Activated CD8-positive, alpha-beta memory T cell treated with anti-CD3 and anti-CD28 coated beads for 4 hours (primary cell): Measurements from ENCODE around the gene PI4KA.
"Not testable (repeated sequence)": the region's sequence is repeated elsewhere in the genome, so short reads cannot be mapped to it uniquely, and the experiment has no call there.

Source experiments
- DNase-seq, 2 donors: peaks; one replicate each; pipeline ENCODE4 v3.0.0-alpha.2; 2020; ENCODE audit warnings: low read depth in 2 of 2

The PI4KA gene

DNA sequence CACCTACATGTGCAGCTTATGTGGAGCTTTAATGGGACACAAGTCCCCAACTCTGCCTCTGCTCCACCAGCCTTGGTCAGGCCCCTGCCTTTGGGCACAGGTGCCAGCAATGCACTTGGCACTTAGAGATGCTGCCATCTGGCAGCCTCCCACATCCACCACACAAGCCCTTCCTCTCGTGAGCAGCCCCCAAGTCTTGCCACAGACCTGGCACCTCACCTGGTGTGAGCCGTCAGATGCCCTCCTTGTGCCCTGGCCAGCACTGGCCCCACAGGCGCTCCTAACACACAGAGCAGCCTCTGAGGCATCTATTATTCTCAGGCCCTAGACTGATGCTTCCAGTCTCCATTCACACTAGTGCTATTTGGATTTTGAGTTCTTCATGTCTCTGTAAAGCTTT is 109.2 kb downstream of the PI4KA start:
- no peak for DNase-seq

DNA sequence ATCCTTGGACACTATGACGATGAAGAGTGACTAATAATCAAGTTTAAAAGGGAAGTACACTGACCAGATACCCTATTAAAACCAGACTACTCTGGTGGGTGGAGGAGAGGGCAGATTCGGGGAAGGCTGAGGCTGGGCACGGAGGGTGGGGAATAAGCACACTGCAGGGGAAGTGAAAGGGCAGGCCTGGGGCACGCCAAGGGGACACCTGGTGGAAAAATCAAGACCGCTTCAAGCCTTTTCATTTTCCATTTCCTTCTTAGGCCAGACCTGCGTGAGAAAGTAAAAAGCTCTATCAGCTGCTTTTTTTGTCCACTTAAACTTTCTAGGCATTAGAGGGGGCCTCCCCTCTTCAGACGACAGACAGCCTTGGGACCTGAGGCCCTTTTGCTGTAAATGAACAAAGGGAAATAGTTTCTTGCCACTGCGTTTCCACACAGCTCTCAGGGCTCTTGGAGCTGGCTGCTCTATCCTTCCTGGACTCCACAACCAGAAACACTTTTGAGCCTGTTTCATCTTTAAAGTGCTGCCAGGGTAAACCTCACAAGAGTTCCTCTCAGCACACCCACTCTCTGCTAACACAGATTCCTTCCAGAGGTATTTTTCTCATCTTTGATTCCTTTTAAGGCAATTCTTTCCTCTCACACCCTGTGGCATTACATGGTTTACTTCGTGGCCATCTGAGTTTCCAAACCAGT is 109.7 kb downstream of the PI4KA start:
- DNase-seq, result no peak

DNA sequence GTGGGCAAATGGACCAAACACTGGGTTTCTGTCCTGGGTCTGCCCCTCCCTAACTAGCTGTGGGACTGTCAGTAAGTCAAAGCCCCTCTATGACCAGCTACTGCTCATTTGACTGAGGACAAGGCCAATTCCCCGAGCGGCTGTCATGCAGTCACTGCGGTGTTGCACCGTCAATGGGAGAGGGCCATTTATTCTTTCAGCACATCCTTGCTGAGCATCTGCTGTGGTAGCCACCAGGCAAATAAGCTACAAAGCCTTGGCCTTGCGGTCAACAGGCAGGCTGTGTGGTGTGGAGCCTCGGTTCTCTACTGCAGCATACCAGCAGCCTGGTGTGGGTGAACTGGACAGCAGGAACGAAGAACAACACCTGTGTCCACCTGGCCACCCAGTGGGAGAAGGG is 110.5 kb downstream of the PI4KA start:
- DNase-seq, result no peak

DNA sequence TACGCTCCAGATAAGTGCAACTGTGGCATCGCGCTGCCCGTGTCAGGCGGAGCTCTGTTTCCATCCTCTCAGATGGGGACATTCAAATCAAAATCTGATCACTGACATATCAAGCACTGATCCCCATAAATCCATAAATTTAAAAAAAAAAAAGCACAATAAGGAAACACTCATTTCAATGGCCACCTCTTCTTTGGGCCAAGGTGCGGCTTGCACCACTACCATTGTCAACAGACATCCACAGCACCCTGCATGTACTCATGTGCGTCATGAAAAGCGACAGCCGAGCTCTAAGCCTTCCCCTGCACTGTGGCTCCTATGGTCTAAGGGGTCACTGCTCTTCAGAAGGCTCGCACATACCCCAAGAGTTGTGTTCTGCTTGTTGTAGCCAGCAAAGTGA is 111.4 kb downstream of the PI4KA start:
- no peak for DNase-seq

DNA sequence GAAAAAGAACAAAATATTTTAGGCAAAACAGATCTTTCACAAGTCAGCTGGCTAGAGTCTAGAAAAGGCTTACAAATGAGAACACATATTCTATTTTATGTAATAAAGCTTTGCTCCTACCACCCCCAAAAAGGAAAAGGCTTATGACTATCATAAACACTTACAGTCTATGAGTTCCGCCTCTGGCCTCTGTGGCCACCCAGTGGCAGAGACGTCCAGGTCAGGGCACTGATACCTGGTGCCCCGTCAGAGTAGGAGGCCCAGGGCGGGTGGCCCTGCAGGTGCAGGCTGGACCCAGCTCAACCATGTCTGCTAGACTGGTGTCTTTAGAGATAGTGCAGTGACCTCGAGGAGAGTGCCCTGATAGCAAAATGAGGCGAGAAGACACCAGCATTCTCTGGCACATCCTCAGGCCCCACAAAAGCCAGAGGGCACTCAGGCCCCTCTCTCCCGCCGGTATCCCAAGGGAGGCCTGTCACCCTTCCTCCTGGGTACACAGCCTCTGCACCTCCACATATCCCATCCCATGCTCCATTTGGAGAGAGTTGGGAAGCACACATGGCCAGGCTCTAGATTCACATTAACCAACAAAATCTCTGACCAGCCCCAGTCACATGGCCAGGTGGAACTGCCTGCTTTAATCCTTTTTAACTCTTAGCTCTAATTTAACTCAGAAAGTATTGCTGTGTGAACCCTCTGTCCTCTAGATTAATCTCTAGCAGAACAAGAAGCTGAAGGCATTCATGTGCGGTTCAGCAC is 112.0 kb downstream of the PI4KA start:
- no peak for DNase-seq

DNA sequence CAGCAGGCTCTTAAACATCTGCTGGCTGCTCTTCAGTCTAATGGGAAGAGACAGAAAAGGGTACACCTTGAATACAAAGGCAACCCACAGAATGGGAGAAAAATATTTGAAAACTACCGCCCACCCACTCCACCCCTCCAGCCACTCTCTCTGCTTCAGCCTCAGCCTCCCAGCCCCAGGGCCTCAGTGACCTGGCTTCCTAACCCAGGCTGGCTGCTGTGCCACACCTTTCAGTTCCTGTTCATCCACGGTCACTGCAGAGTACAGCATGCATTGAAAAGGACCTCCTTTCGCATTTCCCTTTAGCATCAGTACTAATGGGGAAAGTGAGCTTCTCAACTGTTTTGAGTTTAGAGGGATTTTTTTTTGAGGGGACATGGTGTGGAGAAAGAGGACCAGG is 113.5 kb downstream of the PI4KA start:
- DNase-seq, result no peak

DNA sequence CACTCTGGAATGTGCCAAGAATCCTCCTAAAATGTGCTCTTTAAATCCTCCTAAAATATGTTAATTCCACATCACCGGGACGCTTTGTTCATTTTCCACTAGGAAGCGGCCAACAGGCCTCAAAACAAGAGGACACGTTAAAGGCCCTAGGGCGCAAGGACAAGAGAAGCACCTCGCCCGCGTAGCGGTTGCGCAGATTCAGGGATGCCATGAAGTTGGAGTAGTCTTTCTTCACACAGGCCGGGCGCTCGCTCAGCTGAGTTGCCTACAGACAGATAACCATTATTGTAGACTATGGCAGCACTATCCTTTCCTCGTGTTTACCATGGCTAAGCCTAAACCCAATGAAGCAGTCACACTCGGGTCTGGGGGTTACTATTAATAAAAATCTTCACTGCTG is 114.2 kb downstream of the PI4KA start:
- no peak for DNase-seq

DNA sequence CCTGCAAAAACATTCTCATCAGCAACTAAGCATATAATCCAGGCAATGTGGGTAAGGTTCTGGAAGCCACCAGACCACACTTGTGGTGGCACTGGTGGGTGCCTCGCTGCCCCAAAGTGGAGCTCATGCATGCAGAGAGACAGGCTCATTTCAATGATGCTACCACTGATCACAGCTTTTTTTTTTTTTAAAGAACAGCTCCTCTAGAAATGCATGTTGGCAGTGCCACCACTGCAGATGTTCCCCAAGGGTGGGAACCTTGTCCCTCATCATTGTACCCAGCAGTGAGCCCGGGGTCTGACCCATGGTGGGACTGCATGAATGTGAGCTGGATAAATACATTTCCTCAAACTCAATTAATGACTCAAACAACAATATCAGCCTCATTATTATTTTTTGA is 115.8 kb downstream of the PI4KA start:
- no peak for DNase-seq

DNA sequence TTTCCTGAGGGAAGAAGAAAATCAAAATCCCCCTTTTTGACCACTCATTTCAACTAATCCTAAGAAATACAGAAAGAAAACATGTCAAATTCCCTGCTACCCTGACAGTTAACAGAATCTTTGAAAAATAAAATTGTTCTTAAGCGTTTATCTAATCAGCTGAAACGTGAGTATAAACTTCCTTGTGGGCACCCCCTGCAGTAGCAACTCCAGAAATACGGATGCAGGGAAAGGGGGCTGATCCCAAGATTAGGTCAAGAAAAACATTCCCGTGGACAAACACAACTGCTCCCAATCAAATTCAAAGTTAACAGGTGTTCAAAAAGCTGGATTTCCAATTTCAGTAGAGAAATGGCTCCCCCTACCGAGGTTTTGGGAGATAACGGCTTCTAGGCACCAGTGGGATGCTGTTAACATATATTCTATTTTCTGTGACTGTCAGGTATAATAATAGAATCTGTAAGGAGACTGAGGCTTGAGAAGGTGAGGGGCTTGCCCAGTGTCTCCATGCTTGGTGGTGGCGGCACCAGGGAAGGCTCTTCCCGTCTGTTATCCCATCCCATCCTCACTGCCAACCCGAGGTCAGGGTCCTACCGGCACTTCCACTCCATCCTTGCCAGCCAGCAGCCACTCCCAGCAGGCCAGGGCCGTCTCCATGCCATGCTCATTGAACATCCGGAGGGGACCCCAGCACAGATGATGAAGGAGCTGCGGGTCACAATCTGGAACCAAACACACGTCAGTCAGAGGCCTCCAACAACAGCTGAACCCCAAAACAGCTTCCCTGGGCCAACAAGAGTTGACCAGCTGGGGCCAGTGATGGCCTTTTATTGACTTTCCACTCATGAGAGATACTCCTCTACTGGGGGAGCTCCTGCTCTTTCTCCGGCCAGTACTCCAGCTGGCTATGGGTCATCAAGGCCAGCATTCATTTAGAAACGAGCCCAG is 116.7 kb downstream of the PI4KA start:
- no peak for DNase-seq

DNA sequence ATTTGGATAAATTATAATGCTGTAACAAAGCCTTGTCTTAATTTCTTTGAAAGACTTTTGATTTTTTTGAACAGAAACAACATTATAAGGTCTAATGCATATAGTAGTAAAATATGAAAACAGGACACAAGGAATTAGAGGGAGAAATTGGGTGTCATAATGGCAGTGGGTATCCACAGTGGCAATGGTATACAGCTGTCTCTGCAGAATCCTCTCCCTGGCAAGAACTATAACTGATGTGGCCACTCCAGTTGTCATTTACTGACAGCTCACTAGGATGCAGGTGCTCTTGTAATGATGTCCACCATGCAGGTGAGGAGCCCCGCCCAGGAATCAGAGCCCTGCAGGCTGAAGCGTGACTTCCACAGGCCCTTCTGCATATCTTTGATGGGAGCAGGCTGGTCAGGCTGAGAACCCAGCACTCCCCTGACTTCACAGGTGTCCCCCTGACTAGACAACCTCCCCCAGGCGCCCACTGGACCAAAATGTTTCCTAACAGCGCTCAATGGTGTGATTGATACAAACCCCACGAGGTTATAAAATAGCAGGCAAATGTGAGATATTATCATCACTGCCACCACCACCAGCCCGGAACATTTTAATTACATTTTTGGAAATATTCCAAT is 117.5 kb downstream of the PI4KA start:
- DNase-seq, result no peak

DNA sequence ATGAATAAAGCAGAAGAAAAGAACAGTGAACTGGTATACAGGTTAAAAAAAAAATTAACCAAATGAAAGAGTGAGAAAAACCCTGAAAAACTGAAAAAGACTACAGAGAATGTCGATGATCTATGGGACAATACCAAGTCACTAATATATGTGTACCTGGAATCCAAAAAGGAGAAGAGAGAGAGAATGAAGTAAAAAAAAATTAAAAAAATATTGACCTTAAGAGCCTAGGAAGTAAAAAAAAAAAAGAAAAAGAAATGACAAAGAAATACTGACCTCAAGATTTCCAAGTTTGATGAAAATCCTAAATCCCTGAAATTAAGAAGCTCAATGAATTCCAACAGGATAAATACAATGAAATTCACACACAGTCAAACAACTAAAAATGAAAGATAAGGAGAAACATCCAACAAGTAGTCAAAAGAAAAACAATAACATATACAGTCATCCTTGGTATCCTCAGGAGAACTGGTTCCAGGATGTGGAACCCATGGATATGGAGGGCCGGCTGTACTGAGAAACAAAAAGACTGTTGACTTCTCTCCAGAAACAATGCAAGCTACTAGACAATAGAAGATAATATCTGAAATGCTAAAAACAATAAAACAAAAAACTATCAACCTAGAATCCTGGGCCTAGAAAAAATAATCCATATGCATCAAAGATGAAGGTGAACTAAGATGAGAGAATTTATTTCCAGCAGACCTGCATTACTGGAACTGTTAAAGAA is 118.2 kb downstream of the PI4KA start:
- DNase-seq, result no peak

DNA sequence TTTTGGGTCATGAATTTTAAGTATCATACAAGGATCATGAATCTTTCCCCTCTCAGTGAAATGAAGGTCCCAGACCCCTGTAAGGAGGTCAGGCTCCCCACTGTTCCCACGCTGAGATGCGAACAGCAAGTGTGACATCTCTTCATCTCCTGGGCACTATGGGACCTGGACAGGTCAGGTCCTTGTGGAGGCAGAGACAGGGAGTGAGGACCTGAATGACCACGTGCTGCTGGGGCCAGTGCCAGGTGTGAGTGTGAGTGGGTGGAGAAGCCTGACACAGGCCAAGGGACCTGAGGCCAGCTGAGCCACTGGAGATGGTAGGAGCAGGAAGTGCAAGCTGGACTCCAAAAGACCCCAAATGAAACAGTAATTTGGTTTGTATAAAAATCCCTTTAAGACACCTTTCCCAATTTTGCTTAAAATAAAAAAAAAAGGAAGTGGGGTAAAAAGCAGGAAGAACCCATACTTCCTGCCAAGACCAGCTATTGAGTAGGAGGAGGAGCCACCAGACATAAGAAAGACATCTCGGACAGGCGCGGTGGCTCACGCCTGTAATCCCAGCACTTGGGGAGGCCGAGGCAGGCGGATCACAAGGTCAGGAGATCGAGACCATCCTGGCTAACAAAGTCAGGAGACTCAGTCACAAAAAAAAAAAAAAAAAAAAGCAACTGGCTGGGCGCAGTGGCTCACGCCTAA is 120.1 kb downstream of the PI4KA start:
- DNase-seq, result no peak

DNA sequence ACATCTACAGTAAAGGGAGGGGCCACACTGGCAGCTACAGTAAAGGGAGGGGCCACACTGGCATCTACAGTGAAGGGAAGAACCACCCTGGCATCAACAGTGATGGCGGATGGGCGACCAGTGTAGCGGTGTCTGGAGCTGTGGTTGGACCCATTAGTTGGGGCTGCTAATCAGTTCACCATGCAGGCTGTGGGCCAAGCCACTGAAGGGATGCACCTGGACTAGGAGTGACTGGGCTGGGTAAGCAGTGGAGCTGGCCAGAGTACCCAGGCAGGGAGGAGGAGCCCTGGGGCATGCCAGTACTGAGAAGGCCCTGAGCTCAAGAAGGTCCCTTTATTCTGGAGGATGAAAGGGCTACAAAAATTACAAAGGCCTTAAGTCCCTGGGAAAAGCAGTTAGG is 121.7 kb downstream of the PI4KA start:
- not testable (repeated sequence) for DNase-seq

DNA sequence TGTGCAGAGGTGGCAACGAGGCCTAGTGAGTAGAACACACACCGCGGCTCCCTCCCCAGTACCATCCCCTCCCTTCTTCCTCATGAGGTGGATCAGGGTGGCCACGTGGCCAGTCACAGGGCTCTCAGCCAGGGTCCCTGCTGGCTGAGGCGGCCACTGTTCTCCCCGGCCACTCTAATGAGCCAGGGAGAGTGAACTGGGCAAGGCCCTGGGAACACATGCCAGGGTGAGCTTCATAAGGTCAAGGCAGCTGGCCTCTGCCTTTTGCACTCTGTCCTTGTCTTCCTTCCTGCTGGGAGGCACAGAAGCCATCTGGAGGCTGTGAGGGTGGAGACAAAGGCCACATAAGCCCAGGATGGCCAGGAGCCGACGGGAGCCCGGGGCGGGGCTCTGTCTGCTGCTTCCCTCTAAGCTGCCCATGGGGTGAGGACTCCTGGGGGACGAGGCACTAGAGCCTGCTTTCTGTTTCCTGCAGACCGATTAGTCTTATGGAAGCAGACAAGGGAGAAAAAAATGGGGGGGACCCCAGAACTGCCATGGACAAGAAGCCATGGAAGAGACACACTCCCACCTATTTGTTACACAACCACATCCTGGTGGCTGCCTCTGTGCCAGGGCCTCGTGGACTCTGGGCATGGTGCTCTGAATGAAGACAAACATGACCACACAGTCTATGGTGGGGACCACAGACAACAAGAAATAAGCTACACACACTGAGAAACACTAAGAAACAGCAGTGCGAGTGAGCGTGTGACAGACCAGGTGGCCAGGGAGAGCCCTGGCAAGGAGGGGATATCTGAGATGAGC is 123.1 kb downstream of the PI4KA start:
- DNase-seq, result not testable (repeated sequence)

DNA sequence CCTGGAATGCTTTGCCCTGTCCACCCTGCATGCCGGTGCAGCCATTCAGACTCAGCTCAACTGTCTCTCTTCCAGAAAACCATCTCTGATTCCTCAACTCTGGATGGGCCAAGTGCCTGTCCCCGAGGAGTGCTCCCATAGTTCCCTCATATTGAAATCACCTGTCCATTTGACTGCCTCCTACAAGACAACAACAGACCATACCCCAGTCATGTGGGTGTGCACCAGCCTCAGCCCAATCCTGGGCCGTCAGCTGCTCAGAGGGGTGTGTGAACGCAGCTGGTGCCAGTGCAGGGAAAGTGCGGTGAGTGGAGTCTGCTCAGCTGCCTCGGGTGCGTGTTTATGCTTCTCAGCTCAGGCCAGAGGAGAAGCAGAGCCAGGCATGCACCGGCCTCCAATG is 126.2 kb downstream of the PI4KA start:
- not testable (repeated sequence) for DNase-seq

DNA sequence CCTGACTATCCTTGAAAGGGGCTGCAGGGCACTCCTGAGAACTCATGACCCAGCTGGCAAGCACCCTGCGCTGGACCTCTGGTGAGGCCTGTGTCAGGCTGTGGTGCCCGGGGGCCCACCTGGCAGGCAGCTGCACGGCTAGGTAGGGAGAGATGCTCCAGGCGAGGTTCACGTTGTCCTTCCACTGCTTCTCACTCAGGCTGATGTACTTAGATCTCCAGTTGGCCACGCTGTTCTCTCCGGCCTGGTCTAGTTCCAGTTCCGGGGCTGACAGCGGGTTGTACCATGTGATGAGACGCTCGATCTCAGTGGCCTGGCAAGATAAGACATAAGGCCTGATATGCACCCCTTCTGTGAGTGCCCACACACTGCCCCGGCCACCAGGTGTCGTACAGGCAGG is 129.4 kb downstream of the PI4KA start:
- no peak for DNase-seq

DNA sequence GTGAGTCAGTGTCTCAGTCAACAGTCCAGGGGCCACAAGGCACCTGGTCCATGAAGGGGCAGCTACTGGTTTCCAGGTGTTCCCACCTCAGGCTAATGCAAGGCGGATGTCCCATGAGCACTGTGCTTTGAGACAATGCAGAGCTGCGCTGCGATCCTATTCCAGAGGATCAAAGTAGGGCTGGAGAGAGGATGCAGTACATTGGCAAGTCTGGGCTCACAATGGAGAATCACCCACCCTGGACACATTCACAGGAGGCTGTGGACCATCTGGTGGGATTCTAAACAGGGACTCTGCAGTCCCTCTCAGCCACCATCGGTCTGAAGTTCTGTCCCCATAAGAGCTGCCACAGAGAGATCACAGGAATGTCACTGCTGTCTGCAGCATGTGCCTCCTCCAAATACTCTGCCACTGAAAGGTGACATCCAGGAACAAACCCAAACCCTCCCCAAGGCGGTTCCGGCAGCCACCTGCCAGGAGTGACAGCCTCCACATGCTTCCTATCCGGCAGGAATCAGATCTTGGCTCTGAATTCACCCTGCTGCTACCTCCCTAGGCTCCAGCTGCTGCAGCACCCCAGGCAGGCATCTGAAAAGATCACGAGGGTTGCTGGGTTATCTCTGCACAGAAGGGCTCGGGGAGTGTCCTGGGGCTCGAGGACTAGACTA is 130.0 kb downstream of the PI4KA start:
- no peak for DNase-seq

DNA sequence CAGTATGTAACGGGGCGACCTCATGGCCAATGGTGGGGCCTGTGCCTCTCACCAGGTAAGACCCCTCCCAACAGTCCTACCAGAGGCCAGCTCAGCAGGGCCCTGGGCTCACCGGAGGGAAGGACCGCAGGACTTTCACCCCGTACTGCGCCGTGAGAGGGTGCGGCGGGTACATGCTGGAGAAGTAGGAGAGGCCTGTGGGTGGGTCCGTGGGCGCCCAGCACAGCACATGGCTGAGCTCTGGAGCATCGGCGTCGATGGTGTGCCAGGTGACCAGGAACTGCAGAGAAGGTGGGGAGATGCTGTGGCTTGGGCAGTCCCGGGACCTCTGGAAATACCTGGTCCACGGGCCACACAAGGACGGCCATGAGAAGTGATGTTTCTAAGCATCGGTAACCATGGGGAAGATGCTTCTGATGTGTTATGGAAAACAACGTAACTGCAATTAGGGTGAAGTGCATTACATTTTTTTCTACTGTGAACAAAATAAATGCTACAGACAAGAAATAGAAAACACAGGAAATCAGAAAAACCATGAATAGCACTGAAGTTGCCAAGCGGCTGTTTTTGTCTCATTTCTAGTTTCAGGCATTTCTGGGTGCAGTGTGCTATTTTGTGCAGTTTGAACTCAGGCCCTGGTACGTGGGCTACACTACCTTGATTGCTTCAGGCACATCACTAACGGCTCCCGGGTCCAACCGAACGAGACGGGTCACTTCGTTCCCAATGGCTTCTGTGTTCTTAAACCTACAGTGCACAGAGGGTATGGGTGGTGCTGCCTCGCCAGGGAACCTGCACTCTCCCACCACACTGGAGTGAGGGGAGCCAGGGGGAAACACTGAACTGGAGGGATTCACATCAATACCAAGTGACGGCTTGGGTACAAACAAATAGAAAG is 131.2 kb downstream of the PI4KA start:
- no peak for DNase-seq
